ENCODE data around the gene TMEM237. TPM values are rescaled to one million over a fixed set of nuclear protein-coding genes. Genes with fewer than 3 reads are reported as not detected.

The TMEM237 gene
- total RNA-seq, 8 experiments from 2014 or later, result 14.8 to 44.9 (median 24.4) TPM

GRCh38 chr2:201579536-201579935, 63.8 kb downstream of the TMEM237 start:
- ATAC-seq (replicated peaks in 6 of 8), result no peak
- 20 to 91% (median 75%) methylated on average over 1 to 4 of the region's 4 CpGs for WGBS, 10 experiments
- H3K4me3 ChIP-seq, result no peak overlapping the region
- no peaks in the 10 kb centered on the region for H3K4me1 ChIP-seq (replicated peaks in 1 of 2)
- in situ Hi-C loops (cut with MboI; ENCODE audit: low pct_unique_long_range_greater_than_20kb in 2 of 9, low sequenced_read_pairs in 9 of 9, unreplicated experiment in 9 of 9), result no loop called here
- no peak overlapping the region for H3K27ac ChIP-seq

- H3K4me1 ChIP-seq (replicated peaks in 1 of 2), result no peaks in the 10 kb centered on the region
- H3K27ac ChIP-seq, result no peak overlapping the region
- in situ Hi-C loops (cut with MboI; ENCODE audit: low pct_unique_long_range_greater_than_20kb in 2 of 9, low sequenced_read_pairs in 9 of 9, unreplicated experiment in 9 of 9), result no loop called here
- no peak for ATAC-seq (replicated peaks in 6 of 8)
- 78 to 100% (median 88%) methylated on average over 1 to 3 of the region's 3 CpGs; no CpG with 5 or more reads in 1 of the 10 experiments for WGBS, 10 experiments
- H3K4me3 ChIP-seq, result no peak overlapping the region
Measured at GRCh38 chr2:201575971-201576370, 67.3 kb downstream of the TMEM237 start.

- Histone ChIP-seq H3K4me1 (replicated peaks in 1 of 2) (no peaks in the 10 kb centered on the region), H3K27ac (no peak overlapping the region), H3K4me3 (no peak overlapping the region)
- ATAC-seq (replicated peaks in 6 of 8), result no peak
- WGBS, 10 experiments, result 11 to 91% (median 57%) methylated on average over 1 of the region's 1 CpG; no CpG with 5 or more reads in 3 of the 10 experiments
- in situ Hi-C loops (cut with MboI; ENCODE audit: low pct_unique_long_range_greater_than_20kb in 2 of 9, low sequenced_read_pairs in 9 of 9, unreplicated experiment in 9 of 9), result no loop called here
Measured at GRCh38 chr2:201574766-201575165, 68.5 kb downstream of the TMEM237 start.

- peak in 2 of 8 experiments; percentile 39 to 40 for ATAC-seq (replicated peaks in 6 of 8)
- in situ Hi-C loops (cut with MboI; ENCODE audit: low pct_unique_long_range_greater_than_20kb in 2 of 9, low sequenced_read_pairs in 9 of 9, unreplicated experiment in 9 of 9), result no loop called here
- WGBS, 10 experiments, result 42 to 100% (median 91%) methylated on average over 1 to 2 of the region's 2 CpGs; no CpG with 5 or more reads in 2 of the 10 experiments
- H3K4me1 ChIP-seq (replicated peaks in 1 of 2), result no peaks in the 10 kb centered on the region
- H3K27ac ChIP-seq, result no peak overlapping the region
- H3K4me3 ChIP-seq, result no peak overlapping the region
Measured at GRCh38 chr2:201572846-201573508, 70.3 kb downstream of the TMEM237 start.

Other genes starting within 250 kb of the TMEM237 start
- 10 to 100 TPM in 7 of 8 experiments, 1 to 10 TPM in 1; 8.3 to 58.5 (median 17.8) TPM for gene TRAK2, start 192.0 kb downstream of the TMEM237 start, total RNA-seq
- gene STRADB, start 191.8 kb downstream of the TMEM237 start, total RNA-seq, result 10 to 100 TPM; 24.1 to 77.9 (median 35.6) TPM
- gene MPP4, start 55.1 kb upstream of the TMEM237 start, total RNA-seq, result 1 to 10 TPM in 1 of 8 experiments, under 1 TPM in 5, not detected in 2; 0.08 to 1.4 (median 0.33) TPM
- gene ALS2, start 137.4 kb upstream of the TMEM237 start, total RNA-seq, result 10 to 100 TPM; 17.3 to 32.9 (median 21.8) TPM
- gene CDK15, start 163.0 kb upstream of the TMEM237 start, total RNA-seq, result 1 to 10 TPM in 1 of 8 experiments, under 1 TPM in 7; 0.05 to 2.3 (median 0.24) TPM

Measured in motor neuron (in vitro differentiated cells).